AG08395 (cell line): ENCODE measurements around the gene MAB21L4.

Experiments used
- DNase-seq: peaks from one replicate; pipeline ENCODE4 v3.0.0; 2012; ENCODE audit warnings: mixed read lengths, low spot score

Gene MAB21L4

DNA sequence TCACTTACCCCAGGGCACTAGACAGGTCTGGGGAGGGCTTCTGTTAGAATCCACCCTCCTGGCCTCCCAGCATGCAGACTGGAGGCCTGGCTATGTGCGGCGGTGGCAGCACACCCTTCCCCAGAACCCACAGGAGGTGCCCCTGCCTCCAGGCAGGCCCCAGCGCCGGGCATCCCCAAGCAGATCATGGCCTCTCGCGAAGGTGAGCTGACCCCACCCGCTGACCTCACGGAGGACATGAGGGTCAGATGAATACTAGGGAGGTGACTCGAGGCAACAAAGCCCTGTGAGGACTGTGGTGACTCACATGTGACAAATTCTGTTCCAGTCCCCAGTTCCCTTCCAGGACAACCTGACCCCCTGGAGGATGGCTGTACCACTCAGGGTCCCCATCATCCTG lies 1.9 kb downstream of the MAB21L4 start:
- no peak for DNase-seq

GRCh38 chr2:240893363-240893844 lies 2.6 kb downstream of the MAB21L4 start:
- DNase-seq = peak; percentile 60

DNA sequence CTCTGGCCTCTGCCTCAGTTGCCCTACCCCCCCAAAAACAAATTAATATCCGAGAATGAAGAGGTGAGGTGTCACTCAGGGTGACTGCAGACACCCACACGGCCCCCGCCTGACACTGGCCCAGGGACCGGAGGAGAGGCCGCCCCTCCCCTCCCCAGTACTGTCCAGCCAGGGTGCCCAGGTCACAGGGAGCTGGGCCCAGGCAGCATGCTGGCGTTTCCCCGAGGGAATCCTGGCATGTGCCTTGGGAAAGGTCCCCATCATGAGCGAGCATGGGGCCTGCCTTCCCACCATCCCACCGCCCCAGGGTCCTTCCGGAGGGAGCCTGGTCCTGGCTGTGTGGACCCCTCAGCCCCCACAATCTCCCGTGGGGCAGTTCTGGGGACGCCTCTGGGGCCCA lies 3.0 kb downstream of the MAB21L4 start:
- DNase-seq = no peak

DNA sequence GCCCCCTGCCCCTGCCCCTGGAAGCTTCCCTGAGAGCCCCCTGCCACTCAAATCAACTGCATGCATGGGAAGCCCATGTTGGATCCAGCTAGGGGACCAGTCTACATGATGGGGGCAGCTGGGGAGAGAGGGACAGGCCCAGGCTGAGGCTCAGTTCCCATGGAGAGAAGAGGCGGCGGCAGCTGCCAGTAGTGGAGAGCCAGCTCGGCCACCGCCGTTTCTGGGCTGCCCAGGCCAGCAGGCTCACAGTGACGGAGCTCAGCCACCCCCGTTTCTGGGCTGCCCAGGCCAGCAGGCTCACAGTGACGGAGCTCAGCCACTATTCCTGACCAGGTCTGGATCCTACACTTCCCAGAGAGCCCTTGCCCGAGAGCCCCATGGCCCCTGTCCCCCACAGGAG lies 3.6 kb downstream of the MAB21L4 start:
- no peak for DNase-seq

- DNase-seq = no peak
These were observed 4.2 kb downstream of the MAB21L4 start for GRCh38 chr2:240891492-240892340.

DNA sequence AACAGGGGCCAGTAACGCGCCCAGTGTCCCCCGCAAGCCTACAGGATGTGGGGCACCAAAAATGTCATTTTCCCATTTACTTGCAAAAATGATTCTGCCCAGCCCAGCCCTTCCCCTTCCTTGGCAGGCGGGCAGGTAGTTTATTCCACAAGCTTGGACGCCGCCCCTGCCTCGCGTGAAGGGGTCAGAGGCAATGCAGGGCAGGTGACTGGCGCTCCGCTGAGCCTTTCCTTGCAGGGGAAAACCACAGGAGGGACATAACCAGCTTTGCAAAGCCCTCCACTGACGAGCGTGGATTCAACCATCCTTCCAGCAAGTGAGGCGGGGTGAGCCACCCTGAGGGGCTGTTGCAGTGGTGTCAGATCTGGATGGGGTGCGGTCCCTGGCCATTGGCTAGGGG lies 5.3 kb downstream of the MAB21L4 start:
- DNase-seq = no peak

GRCh38 chr2:240889601-240890560 lies 6.1 kb downstream of the MAB21L4 start:
- DNase-seq = no peak

GRCh38 chr2:240888890-240889573 lies 6.9 kb downstream of the MAB21L4 start:
- DNase-seq = no peak

DNA sequence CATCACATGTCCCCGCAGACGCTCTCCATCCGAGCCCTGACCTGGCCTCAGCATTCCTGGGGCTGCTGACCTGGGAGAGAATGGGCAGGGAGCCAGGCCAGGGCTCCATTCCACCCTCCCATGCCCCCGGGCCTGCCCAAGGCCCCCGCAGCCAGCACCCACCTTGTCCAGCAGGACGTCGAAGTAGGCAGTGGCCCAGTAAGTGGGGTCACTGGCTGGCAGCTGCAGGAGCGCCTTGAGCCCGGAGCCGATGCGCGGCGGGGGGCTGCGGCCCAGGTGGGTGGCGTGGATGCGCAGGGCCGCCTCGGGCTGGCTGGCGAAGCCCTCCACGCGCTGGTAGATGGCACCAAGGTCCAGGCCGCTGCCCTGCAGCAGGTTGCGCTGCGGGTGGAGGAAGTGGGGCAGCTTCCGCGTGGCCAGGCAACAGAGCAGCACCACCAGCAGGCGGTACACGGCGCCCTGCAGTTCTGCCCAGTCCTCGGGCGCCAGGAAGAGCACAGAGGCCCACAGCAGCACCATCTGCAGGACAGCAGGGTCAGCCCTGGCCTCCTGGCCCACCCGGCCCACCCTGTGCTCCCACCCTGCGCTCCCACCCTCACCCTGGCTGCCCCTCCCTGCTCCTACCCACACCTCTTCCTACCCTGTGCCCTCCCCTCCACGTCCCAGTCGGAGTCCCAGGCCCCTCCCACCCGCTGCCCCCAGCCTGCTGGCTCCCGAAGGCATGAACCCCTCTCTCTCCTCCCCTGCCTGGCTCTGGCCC lies 7.6 kb downstream of the MAB21L4 start:
- DNase-seq = no peak

DNA sequence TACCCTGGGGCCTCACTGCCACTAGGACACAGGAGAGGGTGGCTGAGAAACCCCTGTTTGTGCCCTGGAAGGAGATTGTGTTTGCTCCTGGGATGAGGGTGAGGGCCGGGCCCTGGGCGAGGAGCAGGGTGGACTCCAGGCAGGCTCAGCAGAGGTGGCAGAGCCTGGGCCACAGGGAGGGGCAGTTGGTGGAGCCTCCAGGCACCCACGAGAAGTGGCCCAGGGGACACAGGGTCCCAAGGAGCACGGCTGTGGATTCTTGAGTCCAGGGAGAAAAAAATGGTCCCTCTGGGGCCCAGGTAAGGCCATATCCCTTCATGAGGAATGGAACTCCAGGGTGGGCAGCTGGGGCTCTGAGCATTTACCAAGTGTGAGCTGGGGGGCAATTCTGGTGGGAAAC lies 8.3 kb downstream of the MAB21L4 start:
- no peak for DNase-seq

- DNase-seq = no peak
These were observed 9.0 kb downstream of the MAB21L4 start for GRCh38 chr2:240886678-240887609.

- DNase-seq = no peak
These were observed 9.9 kb downstream of the MAB21L4 start for GRCh38 chr2:240886023-240886565.

DNA sequence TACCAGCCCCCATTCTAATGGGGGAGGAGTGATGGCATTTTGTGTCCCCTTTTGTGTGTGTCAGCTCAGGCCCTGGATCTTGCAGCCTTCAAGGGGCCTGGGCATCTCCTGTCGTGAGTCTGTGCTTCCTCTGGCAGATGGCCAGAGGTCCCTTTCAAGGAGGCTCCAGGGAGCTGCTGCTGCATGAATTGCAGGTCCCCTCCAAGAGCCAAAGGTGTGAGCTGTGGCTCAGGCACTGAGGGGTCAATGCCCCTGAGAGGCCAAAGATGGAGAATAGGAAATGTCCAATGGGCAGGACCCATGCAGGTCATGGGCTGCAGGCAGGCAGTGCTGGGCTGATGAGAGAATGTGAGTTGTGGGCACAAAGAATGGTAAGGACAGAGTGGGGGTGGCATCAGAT lies 10.4 kb downstream of the MAB21L4 start:
- DNase-seq = no peak

GRCh38 chr2:240884745-240885144 lies 11.2 kb downstream of the MAB21L4 start:
- no peak for DNase-seq

- no peak for DNase-seq
These were observed 11.7 kb downstream of the MAB21L4 start for GRCh38 chr2:240884221-240884620.

DNA sequence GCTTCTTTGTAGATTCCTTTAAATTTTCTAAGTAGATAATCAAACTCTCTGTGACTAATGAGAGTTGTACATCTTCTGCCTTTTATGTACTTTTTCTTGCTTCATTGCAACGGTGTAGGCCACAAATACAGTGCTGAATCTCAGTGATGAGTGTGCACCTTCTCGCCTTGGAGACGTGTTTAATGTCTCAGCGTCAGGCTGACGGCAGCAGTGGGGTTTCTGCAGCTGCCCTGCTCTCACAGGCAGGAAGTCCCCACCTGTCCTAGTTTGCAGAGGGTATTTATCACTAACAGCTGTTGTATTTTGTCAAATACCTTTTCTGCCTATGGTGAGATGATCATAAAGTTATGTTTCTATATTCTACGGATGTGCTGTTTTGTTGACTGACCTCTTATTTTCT lies 14.0 kb downstream of the MAB21L4 start:
- no peak for DNase-seq

DNA sequence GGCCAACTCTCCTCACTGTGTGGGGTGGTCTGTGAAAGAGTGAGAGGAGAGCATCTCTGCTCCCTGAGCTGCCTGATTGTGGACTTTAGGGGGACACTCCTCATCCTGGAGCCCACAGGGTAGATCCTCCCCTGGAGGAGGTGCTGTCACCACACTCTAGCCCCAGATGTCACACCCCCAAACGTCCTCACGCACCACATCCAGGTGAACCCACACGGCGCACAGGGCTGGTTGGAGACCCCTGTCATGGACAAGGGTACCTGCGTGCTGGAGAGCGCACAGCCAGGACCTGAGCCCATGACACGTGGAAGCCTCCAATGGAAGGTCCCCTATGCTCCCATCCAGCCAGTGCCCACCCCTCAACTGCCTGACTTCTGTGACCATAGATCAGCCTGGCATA lies 16.9 kb downstream of the MAB21L4 start:
- no peak for DNase-seq

- DNase-seq = no peak
These were observed 17.5 kb downstream of the MAB21L4 start for GRCh38 chr2:240878341-240878936.

- DNase-seq = no peak
These were observed 18.3 kb downstream of the MAB21L4 start for GRCh38 chr2:240877460-240878340.
